ENCODE data around the gene VOPP1. TPM values are rescaled to one million over a fixed set of nuclear protein-coding genes. Genes with fewer than 3 reads are reported as not detected.

Gene VOPP1
- total RNA-seq, 4 donors from 2014 or later, result 23.7 to 42.1 (median 37.5) TPM

- no peak for DNase-seq (ENCODE audit: extremely low spot score)
- Histone ChIP-seq H3K27ac (replicated peaks in 1 of 4) (no peak overlapping the region), H3K36me3 (peaks cover 0 to 61% (median 13%) of the 10 kb centered on the region in 4 donors), H3K4me3 (no peak overlapping the region), H3K9me3 (no peaks in the 10 kb centered on the region), H3K27me3 (no peaks in the 10 kb centered on the region), H3K4me1 (no peaks in the 10 kb centered on the region)
- intact Hi-C loops (cut with DNase I), result no loop called here
- 82% methylated on average over 2 of the region's 2 CpGs for WGBS
- TF ChIP-seq CTCF (IDR thresholded peaks at IDR 0.05) (no peak), EP300 (IDR thresholded peaks at IDR 0.05) (no peak), POLR2A (IDR thresholded peaks at IDR 0.05; ENCODE audit: low read depth) (no peak), POLR2AphosphoS5 (IDR thresholded peaks at IDR 0.05) (no peak)
Observed at GRCh38 chr7:55470261-55470660, 102.0 kb downstream of the VOPP1 start.

- Histone ChIP-seq H3K4me3 (no peak overlapping the region), H3K9me3 (no peaks in the 10 kb centered on the region), H3K27me3 (no peaks in the 10 kb centered on the region), H3K4me1 (no peaks in the 10 kb centered on the region), H3K27ac (replicated peaks in 1 of 4) (no peak overlapping the region), H3K36me3 (peaks cover 0 to 66% (median 17%) of the 10 kb centered on the region in 4 donors)
- 85% methylated on average over 3 of the region's 3 CpGs for WGBS
- no peak for TF ChIP-seq POLR2A (IDR thresholded peaks at IDR 0.05; ENCODE audit: low read depth)
- no peak for TF ChIP-seq EP300 (IDR thresholded peaks at IDR 0.05)
- TF ChIP-seq POLR2AphosphoS5 (IDR thresholded peaks at IDR 0.05), result no peak
- no peak for TF ChIP-seq CTCF (IDR thresholded peaks at IDR 0.05)
- no peak for DNase-seq (ENCODE audit: extremely low spot score)
- intact Hi-C loops (cut with DNase I), result no loop called here
Observed at GRCh38 chr7:55469721-55470120, 102.6 kb downstream of the VOPP1 start.

GRCh38 chr7:55469271-55469681 lies 103.0 kb downstream of the VOPP1 start:
- Histone ChIP-seq H3K36me3 (peaks cover 0 to 67% (median 22%) of the 10 kb centered on the region in 4 donors), H3K4me1 (no peaks in the 10 kb centered on the region), H3K4me3 (no peak overlapping the region), H3K27me3 (no peaks in the 10 kb centered on the region), H3K27ac (replicated peaks in 1 of 4) (no peak overlapping the region), H3K9me3 (no peaks in the 10 kb centered on the region)
- 72% methylated on average over 2 of the region's 2 CpGs for WGBS
- intact Hi-C loops (cut with DNase I), result no loop called here
- TF ChIP-seq POLR2AphosphoS5 (IDR thresholded peaks at IDR 0.05), result no peak
- TF ChIP-seq EP300 (IDR thresholded peaks at IDR 0.05), result no peak
- TF ChIP-seq CTCF (IDR thresholded peaks at IDR 0.05), result no peak
- TF ChIP-seq POLR2A (IDR thresholded peaks at IDR 0.05; ENCODE audit: low read depth), result no peak
- no peak for DNase-seq (ENCODE audit: extremely low spot score)

- H3K27ac ChIP-seq (replicated peaks in 1 of 4), result no peak overlapping the region
- intact Hi-C loops (cut with DNase I), result no loop called here
- 88% methylated on average over 7 of the region's 8 CpGs for WGBS
Observed at GRCh38 chr7:55468495-55468894, 103.8 kb downstream of the VOPP1 start.

More at GRCh38 chr7:55468495-55468894, 103.8 kb downstream of the VOPP1 start:
- peaks cover 0 to 68% (median 29%) of the 10 kb centered on the region in 4 donors for H3K36me3 ChIP-seq
- H3K9me3 ChIP-seq, result no peaks in the 10 kb centered on the region
- H3K4me3 ChIP-seq, result no peak overlapping the region
- no peaks in the 10 kb centered on the region for H3K4me1 ChIP-seq
- no peak for TF ChIP-seq EP300 (IDR thresholded peaks at IDR 0.05)
- TF ChIP-seq POLR2A (IDR thresholded peaks at IDR 0.05; ENCODE audit: low read depth), result no peak
- no peak for TF ChIP-seq POLR2AphosphoS5 (IDR thresholded peaks at IDR 0.05)
- no peak for TF ChIP-seq CTCF (IDR thresholded peaks at IDR 0.05)
- DNase-seq (ENCODE audit: extremely low spot score), result peak; percentile 72
- H3K27me3 ChIP-seq, result no peaks in the 10 kb centered on the region
